ENCODE results near the gene AFG3L2. TPM values are rescaled to one million over a fixed set of nuclear protein-coding genes. Genes with fewer than 3 reads are reported as not detected.

AFG3L2 gene
- total and polyA plus RNA-seq, 2 experiments from 2014 or later, result 50.3 to 105 TPM

- TF ChIP-seq ZNF462 (CRISPR knock-in tag; IDR thresholded peaks at IDR 0.05), result no peak
- TF ChIP-seq, protein P1, sequence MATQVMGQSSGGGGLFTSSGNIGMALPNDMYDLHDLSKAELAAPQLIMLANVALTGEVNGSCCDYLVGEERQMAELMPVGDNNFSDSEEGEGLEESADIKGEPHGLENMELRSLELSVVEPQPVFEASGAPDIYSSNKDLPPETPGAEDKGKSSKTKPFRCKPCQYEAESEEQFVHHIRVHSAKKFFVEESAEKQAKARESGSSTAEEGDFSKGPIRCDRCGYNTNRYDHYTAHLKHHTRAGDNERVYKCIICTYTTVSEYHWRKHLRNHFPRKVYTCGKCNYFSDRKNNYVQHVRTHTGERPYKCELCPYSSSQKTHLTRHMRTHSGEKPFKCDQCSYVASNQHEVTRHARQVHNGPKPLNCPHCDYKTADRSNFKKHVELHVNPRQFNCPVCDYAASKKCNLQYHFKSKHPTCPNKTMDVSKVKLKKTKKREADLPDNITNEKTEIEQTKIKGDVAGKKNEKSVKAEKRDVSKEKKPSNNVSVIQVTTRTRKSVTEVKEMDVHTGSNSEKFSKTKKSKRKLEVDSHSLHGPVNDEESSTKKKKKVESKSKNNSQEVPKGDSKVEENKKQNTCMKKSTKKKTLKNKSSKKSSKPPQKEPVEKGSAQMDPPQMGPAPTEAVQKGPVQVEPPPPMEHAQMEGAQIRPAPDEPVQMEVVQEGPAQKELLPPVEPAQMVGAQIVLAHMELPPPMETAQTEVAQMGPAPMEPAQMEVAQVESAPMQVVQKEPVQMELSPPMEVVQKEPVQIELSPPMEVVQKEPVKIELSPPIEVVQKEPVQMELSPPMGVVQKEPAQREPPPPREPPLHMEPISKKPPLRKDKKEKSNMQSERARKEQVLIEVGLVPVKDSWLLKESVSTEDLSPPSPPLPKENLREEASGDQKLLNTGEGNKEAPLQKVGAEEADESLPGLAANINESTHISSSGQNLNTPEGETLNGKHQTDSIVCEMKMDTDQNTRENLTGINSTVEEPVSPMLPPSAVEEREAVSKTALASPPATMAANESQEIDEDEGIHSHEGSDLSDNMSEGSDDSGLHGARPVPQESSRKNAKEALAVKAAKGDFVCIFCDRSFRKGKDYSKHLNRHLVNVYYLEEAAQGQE (IDR thresholded peaks at IDR 0.05; ENCODE audit: unreplicated experiment), result no peak
- no peak for TF ChIP-seq JUNB (IDR thresholded peaks at IDR 0.05; ENCODE audit: unreplicated experiment)
- TF ChIP-seq STAT1 (IDR thresholded peaks at IDR 0.05; ENCODE audit: unreplicated experiment), result no peak
- no peak for TF ChIP-seq CREB1 (CRISPR knock-in tag; IDR thresholded peaks at IDR 0.05; ENCODE audit: low read depth)
- TF ChIP-seq EZH2phosphoT487 (IDR thresholded peaks at IDR 0.05; ENCODE audit: unreplicated experiment), result no peak
Measured at GRCh38 chr18:12318334-12318697, 58.7 kb downstream of the AFG3L2 start (continued).
